Measurements from ENCODE around the gene VPS16. TPM values are rescaled to one million over a fixed set of nuclear protein-coding genes. Genes with fewer than 3 reads are reported as not detected.

Gene VPS16
- total and polyA plus RNA-seq, 2 of the 13 experiments (the other 11 are each of a cell fraction or from before 2014, with no cell fraction given), result 34.2 to 35.4 TPM

DNA sequence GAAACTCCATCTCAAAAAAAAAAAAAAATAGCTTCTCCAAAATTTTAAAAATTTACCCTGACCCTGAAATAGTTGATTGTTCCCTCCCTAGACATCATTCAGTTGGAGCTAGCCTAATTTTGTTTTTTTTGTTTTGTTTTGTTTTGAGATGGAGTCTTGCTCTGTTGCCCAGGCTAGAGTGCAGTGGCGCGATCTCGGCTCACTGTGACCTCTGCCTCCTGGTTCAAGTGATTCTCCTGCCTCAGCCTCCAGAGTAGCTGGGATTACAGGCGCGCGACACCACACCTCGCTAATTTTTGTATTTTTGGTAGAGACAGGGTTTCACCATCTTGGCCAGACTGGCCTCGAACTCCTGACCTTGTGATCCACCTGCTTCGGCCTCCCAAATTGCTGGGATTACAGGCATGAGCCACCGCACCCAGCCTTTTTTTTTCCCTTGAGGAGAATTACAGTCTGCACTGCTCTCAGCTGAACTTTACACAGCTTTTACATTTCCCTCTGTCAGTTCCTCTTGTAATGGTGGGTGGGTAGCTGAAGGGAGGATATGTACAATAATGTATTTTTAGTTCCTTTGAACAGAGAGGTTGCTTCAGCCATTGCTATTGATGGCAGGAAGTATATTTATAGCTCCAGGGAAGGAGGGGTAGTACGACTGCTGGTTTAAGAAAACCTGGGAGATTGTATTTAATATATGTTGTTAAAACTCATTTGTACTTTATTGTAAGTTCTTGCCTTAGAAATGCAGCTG is 60.5 kb downstream of the VPS16 start:
- no peak overlapping the region for H3K27ac ChIP-seq (ENCODE audit: extremely low read length, insufficient read depth, low read length)
- ChIA-PET CTCF (ENCODE audit: low intra/inter-chr PET ratio, low total read pairs) (no interaction called here), POLR2A (no interaction called here)
- no peak for DNase-seq (ENCODE audit: low spot score)
- no peaks in the 10 kb centered on the region for H3K36me3 ChIP-seq (replicated peaks in 1 of 2; ENCODE audit: control insufficient read depth in 1 of 2, insufficient read depth in 2 of 2, low read length in 2 of 2)
- H3K27me3 ChIP-seq (ENCODE audit: control insufficient read depth in 1 of 2, insufficient read depth in 2 of 2, low read length in 2 of 2), result no peaks in the 10 kb centered on the region
- FAIRE-seq, result no peak
- H4K20me1 ChIP-seq (ENCODE audit: insufficient read depth, low read length), result no peaks in the 10 kb centered on the region
- H3K79me2 ChIP-seq (ENCODE audit: insufficient read depth, low read length), result peaks cover 43% of the 10 kb centered on the region
- H3K4me3 ChIP-seq (replicated peaks in 1 of 3; ENCODE audit: insufficient read depth in 1 of 3, low read depth in 2 of 3, low read length in 3 of 3), result no peak overlapping the region
- H3K9ac ChIP-seq (ENCODE audit: insufficient read depth, low read depth, low read length), result no peak overlapping the region
- no peak for ATAC-seq
- H3K4me1 ChIP-seq (ENCODE audit: insufficient read depth, low read length), result no peaks in the 10 kb centered on the region
- H3K9me3 ChIP-seq (ENCODE audit: low read length), result no peaks in the 10 kb centered on the region
- in situ Hi-C loops (cut with HindIII; ENCODE audit: extremely low pct_ligation_motif_present, low pct_unique_long_range_greater_than_20kb), result no loop called here
- BruUV-seq (replicated peaks), result no TSS peak
- H3K4me2 ChIP-seq (ENCODE audit: low read depth, low read length), result no peak overlapping the region
- TF ChIP-seq MAZ (IDR thresholded peaks at IDR 0.05; ENCODE audit: borderline replicate concordance, low read depth, low read length) (no peak), MAZ (CRISPR knock-in tag; IDR thresholded peaks at IDR 0.05; ENCODE audit: low read depth) (no peak), ZNF770 (CRISPR knock-in tag; IDR thresholded peaks at IDR 0.05) (0 out of 2 replicates have a peak, but pooled peaks have one; percentile 16), ZBTB33 (CRISPR knock-in tag; IDR thresholded peaks at IDR 0.05) (0 out of 2 replicates have a peak, but pooled peaks have one; percentile 33), ZNF75D (CRISPR knock-in tag; IDR thresholded peaks at IDR 0.05; ENCODE audit: borderline replicate concordance) (no peak), ZNF121 (CRISPR knock-in tag; IDR thresholded peaks at IDR 0.05) (peak; percentile 60; the same call in 1 of the 2 replicates), KDM2A (CRISPR knock-in tag; IDR thresholded peaks at IDR 0.05; ENCODE audit: borderline replicate concordance, low read depth) (no peak), ZNF3 (CRISPR knock-in tag; IDR thresholded peaks at IDR 0.05) (no peak), ATF2 (CRISPR knock-in tag; IDR thresholded peaks at IDR 0.05) (no peak), ZNF713 (CRISPR knock-in tag; IDR thresholded peaks at IDR 0.05) (no peak), ELF3 (CRISPR knock-in tag; IDR thresholded peaks at IDR 0.05) (no peak), ZNF775 (CRISPR knock-in tag; IDR thresholded peaks at IDR 0.05; ENCODE audit: borderline replicate concordance) (no peak), NCOA5 (CRISPR knock-in tag; IDR thresholded peaks at IDR 0.05) (no peak), AGO1 (IDR thresholded peaks at IDR 0.05; ENCODE audit: low read depth, low read length, poor library complexity, severe bottlenecking) (no peak)
- TF ChIP-seq, protein P1, sequence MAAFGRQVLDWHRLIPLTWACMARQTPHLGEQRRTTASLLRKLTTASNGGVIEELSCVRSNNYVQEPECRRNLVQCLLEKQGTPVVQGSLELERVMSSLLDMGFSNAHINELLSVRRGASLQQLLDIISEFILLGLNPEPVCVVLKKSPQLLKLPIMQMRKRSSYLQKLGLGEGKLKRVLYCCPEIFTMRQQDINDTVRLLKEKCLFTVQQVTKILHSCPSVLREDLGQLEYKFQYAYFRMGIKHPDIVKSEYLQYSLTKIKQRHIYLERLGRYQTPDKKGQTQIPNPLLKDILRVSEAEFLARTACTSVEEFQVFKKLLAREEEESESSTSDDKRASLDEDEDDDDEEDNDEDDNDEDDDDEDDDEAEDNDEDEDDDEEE (CRISPR knock-in tag; IDR thresholded peaks at IDR 0.05), result no peak
- H2AFZ ChIP-seq (ENCODE audit: low read length), result no peak overlapping the region
- intact Hi-C loops (cut with micrococcal nuclease; ENCODE audit: unreplicated experiment), result no loop called here
- 95% methylated on average over 11 of the region's 11 CpGs for WGBS (ENCODE audit: low lambda C conversion rate)

Data from HepG2 (cell line).